22Rv1 (cell line): Measurements from ENCODE around the gene TGM4.

Experiments
- CTCF ChIP-seq: fragments of 450-650 bp; IDR thresholded peaks from 2 replicates; pipeline ENCODE4 v1.5.1; 2017; ENCODE audit warnings: mild to moderate bottlenecking
- ZFX ChIP-seq: fragments of 450-650 bp; IDR thresholded peaks from 2 replicates; pipeline ENCODE4 v1.6.1; 2017; ENCODE audit warnings: antibody characterized with exemption, borderline replicate concordance

- no peak for TF ChIP-seq CTCF
- no peak for TF ChIP-seq ZFX
Observed at GRCh38 chr3:44890852-44891251, 16.4 kb downstream of the TGM4 start.
